LNCaP clone FGC (cell line): ENCODE data around the gene KCNK6.

Source experiments
- DNase-seq: peaks from one replicate; pipeline ENCODE4 v3.0.0-alpha.2; 2011; ENCODE audit warnings: low read depth
- H3K4me3 ChIP-seq: 2 replicates; pipeline ENCODE4 v1.5.1; 2011; ENCODE audit warnings: mild to moderate bottlenecking, low read depth, low read length, control low read depth
- CTCF ChIP-seq: IDR thresholded peaks from 2 replicates; pipeline ENCODE4 v1.5.1; 2012; ENCODE audit warnings: mild to moderate bottlenecking; ENCODE audit not compliant: control insufficient read depth, insufficient read depth; ENCODE audit errors: extremely low read depth

The KCNK6 gene

GRCh38 chr19:38310986-38311385 is 8.7 kb upstream of the KCNK6 start:
- no peak for TF ChIP-seq CTCF
- H3K4me3 ChIP-seq = no peak overlapping the region
- DNase-seq = no peak

- peak within 1 kb of the TSS; percentile 93 for H3K4me3 ChIP-seq
- no peak for TF ChIP-seq CTCF
- peak; percentile 93 for DNase-seq
Measured at GRCh38 chr19:38315657-38316476, 3.8 kb upstream of the KCNK6 start, which contains the start of gene YIF1B. Gene YIF1B, minus strand, starts transcription at chr19:38315947. Its CDS starts 30 bp downstream, at chr19:38315917.

- peak overlapping the region; percentile 93 for H3K4me3 ChIP-seq
- DNase-seq = no peak
- TF ChIP-seq CTCF = no peak
Measured at GRCh38 chr19:38316477-38317067, 3.1 kb upstream of the KCNK6 start.

GRCh38 chr19:38317104-38317612 is 2.5 kb upstream of the KCNK6 start:
- no peak overlapping the region for H3K4me3 ChIP-seq
- DNase-seq = no peak
- TF ChIP-seq CTCF = no peak

- H3K4me3 ChIP-seq = no peak overlapping the region
- no peak for TF ChIP-seq CTCF
- DNase-seq = no peak
Measured at GRCh38 chr19:38318660-38319059, 985 bp upstream of the KCNK6 start.

GRCh38 chr19:38320969-38321339 is 1.3 kb downstream of the KCNK6 start:
- no peak for TF ChIP-seq CTCF
- H3K4me3 ChIP-seq = no peak overlapping the region
- no peak for DNase-seq

- no peak overlapping the region for H3K4me3 ChIP-seq
- no peak for TF ChIP-seq CTCF
- no peak for DNase-seq
Measured at GRCh38 chr19:38321646-38322196, 2.1 kb downstream of the KCNK6 start.
